Suprapubic skin (tissue), 4 donors: ENCODE measurements around the gene REEP6. TPM values are rescaled to one million over a fixed set of nuclear protein-coding genes. Genes with fewer than 3 reads are reported as not detected.
A peak's percentile ranks its signal among the peaks of the same experiment; 100 is the strongest.

Experiments used
- DNase-seq, 2 donors: peaks; one replicate each; pipeline ENCODE4 v3.0.0-alpha.2; 2019; ENCODE audit warnings: low spot score in 2 of 2
- H3K27ac ChIP-seq: fragments of 200-600 bp; sonication (generic); one replicate; pipeline ENCODE4 v1.5.1; 2019
- H3K27me3 ChIP-seq: fragments of 200-600 bp; sonication (generic); one replicate; pipeline ENCODE4 v1.5.1; 2019
- H3K36me3 ChIP-seq: fragments of 200-600 bp; sonication (generic); one replicate; pipeline ENCODE4 v1.5.1; 2019
- H3K4me1 ChIP-seq: fragments of 200-600 bp; sonication (generic); one replicate; pipeline ENCODE4 v1.5.1; 2019
- H3K4me3 ChIP-seq: fragments of 200-600 bp; sonication (generic); one replicate; pipeline ENCODE4 v1.5.1; 2019; ENCODE audit warnings: mild to moderate bottlenecking
- H3K9me3 ChIP-seq: fragments of 200-600 bp; sonication (generic); one replicate; pipeline ENCODE4 v1.5.1; 2019
- EP300 ChIP-seq: sonication (generic); formaldehyde crosslinking; IDR thresholded peaks from one replicate; pipeline ENCODE4 v1.6.1; 2017; ENCODE audit warnings: antibody characterized with exemption
- POLR2A ChIP-seq, 2 donors: fragments of 450-650 bp; IDR thresholded peaks; one replicate each; pipeline ENCODE4 v1.6.1; 2017; ENCODE audit warnings: antibody characterized with exemption in 2 of 2, mild to moderate bottlenecking in 2 of 2, moderate library complexity in 2 of 2
- POLR2AphosphoS5 ChIP-seq, 3 donors: sonication (generic); formaldehyde crosslinking; IDR thresholded peaks; one replicate each; pipeline ENCODE4 v1.6.1; 2017; ENCODE audit warnings: antibody characterized with exemption in 3 of 3
- WGBS: methylation state at CpG from one replicate; pipeline ENCODE4 v1.1.5; 2018; 5-methylcytosine and 5-hydroxymethylcytosine counted together
- total RNA-seq, 4 donors: library from RNA; depleted of rRNA; stranded (reverse); fragments of >200 nt; gene quantifications; one replicate each; pipeline ENCODE4 v1.1.0, GENCODE V29; 2016
- TF ChIP-seq, protein P1 (sequence below), 2 donors: fragments of 200-600 bp in 1 of 2; fragments of 450-650 bp in 1 of 2; sonication (generic) in 1 of 2; IDR thresholded peaks; one replicate each; pipeline ENCODE4 v1.5.1; 2016 to 2019; ENCODE audit warnings: antibody characterized with exemption in 2 of 2, mild to moderate bottlenecking in 1 of 2, moderate library complexity in 1 of 2

The REEP6 gene
- total RNA-seq, 4 donors from 2014 or later: 3.2 to 11.8 (median 8.1) TPM

DNA sequence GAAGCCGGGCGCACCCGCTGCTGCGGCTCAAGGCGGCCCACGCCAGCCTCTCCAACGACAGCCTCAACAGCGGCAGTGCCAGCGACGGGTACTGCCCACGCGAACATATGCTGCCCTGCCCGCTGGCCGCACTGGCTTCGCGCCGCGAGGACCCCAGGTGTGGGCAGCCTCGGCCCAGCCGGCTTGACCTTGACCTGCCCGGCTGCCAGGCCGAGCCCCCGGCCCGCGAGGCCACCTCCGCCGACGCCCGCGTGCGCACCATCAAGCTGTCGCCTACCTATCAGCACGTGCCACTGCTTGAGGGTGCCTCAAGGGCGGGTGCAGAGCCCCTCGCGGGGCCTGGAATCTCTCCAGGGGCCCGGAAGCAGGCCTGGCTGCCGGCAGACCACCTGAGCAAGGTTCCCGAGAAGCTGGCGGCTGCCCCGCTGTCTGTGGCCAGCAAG is 24.9 kb upstream of the REEP6 start:
- 50% methylated on average over 10 of the region's 41 CpGs for WGBS
- H3K4me3 ChIP-seq: peak overlapping the region; percentile 19
- H3K4me1 ChIP-seq: peaks cover 61% of the 10 kb centered on the region
- peaks cover 3% of the 10 kb centered on the region for H3K36me3 ChIP-seq
- H3K9me3 ChIP-seq: no peaks in the 10 kb centered on the region
- TF ChIP-seq EP300 (no peak), POLR2A (IDR thresholded peaks at IDR 0.05) (no peak)
- H3K27me3 ChIP-seq: peaks cover 62% of the 10 kb centered on the region
- no peak overlapping the region for H3K27ac ChIP-seq
- DNase-seq: no peak

DNA sequence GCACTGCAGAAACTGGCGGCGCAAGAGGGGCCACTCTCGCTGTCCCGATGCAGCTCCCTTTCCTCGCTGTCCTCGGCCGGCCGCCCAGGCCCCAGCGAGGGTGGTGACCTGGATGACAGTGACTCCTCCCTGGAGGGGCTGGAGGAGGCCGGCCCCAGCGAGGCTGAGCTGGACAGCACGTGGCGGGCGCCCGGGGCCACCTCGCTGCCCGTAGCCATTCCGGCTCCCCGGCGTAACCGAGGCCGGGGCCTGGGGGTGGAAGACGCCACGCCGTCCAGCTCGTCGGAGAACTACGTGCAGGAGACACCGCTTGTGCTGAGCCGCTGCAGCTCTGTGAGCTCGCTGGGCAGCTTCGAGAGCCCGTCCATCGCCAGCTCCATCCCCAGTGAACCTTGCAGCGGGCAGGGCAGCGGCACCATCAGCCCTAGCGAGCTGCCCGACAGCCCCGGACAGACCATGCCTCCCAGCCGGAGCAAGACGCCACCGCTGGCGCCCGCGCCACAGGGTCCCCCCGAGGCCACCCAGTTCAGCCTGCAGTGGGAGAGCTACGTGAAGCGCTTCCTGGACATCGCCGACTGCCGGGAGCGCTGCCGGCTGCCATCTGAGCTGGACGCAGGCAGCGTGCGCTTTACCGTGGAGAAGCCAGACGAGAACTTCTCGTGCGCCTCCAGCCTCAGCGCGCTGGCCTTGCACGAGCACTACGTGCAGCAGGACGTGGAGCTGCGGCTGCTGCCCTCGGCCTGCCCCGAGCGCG is 24.3 kb upstream of the REEP6 start:
- no peak for DNase-seq
- Histone ChIP-seq H3K27ac (no peak overlapping the region), H3K9me3 (no peaks in the 10 kb centered on the region), H3K4me1 (peaks cover 67% of the 10 kb centered on the region), H3K36me3 (no peaks in the 10 kb centered on the region), H3K4me3 (peak overlapping the region; percentile 51), H3K27me3 (peaks cover 68% of the 10 kb centered on the region)
- 61% methylated on average over 5 of the region's 70 CpGs for whole genome bisulfite sequencing
- TF ChIP-seq, protein P1, sequence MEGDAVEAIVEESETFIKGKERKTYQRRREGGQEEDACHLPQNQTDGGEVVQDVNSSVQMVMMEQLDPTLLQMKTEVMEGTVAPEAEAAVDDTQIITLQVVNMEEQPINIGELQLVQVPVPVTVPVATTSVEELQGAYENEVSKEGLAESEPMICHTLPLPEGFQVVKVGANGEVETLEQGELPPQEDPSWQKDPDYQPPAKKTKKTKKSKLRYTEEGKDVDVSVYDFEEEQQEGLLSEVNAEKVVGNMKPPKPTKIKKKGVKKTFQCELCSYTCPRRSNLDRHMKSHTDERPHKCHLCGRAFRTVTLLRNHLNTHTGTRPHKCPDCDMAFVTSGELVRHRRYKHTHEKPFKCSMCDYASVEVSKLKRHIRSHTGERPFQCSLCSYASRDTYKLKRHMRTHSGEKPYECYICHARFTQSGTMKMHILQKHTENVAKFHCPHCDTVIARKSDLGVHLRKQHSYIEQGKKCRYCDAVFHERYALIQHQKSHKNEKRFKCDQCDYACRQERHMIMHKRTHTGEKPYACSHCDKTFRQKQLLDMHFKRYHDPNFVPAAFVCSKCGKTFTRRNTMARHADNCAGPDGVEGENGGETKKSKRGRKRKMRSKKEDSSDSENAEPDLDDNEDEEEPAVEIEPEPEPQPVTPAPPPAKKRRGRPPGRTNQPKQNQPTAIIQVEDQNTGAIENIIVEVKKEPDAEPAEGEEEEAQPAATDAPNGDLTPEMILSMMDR (IDR thresholded peaks at IDR 0.05): no peak
- no peak for TF ChIP-seq POLR2AphosphoS5 (IDR thresholded peaks at IDR 0.05)
- no peak for TF ChIP-seq POLR2A (IDR thresholded peaks at IDR 0.05)
- TF ChIP-seq EP300: no peak

DNA sequence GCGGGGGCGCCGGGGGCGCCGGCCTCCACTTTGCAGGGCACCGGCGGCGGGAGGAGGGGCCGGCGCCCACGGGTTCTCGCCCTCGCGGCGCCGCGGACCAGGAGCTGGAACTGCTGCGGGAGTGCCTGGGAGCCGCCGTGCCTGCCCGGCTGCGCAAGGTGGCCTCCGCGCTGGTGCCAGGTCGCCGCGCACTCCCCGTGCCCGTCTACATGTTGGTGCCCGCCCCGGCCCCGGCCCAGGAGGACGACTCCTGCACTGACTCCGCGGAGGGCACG is 23.8 kb upstream of the REEP6 start:
- Histone ChIP-seq H3K4me1 (peaks cover 72% of the 10 kb centered on the region), H3K9me3 (no peaks in the 10 kb centered on the region), H3K27ac (no peak overlapping the region), H3K27me3 (peaks cover 74% of the 10 kb centered on the region), H3K36me3 (no peaks in the 10 kb centered on the region), H3K4me3 (peak overlapping the region; percentile 51)
- TF ChIP-seq, protein P1 (IDR thresholded peaks at IDR 0.05): no peak
- TF ChIP-seq EP300: no peak
- no peak for TF ChIP-seq POLR2A (IDR thresholded peaks at IDR 0.05)
- no peak for TF ChIP-seq POLR2AphosphoS5 (IDR thresholded peaks at IDR 0.05)
- WGBS: no CpG with 5 or more reads among the region's 36 CpGs
- no peak for DNase-seq

DNA sequence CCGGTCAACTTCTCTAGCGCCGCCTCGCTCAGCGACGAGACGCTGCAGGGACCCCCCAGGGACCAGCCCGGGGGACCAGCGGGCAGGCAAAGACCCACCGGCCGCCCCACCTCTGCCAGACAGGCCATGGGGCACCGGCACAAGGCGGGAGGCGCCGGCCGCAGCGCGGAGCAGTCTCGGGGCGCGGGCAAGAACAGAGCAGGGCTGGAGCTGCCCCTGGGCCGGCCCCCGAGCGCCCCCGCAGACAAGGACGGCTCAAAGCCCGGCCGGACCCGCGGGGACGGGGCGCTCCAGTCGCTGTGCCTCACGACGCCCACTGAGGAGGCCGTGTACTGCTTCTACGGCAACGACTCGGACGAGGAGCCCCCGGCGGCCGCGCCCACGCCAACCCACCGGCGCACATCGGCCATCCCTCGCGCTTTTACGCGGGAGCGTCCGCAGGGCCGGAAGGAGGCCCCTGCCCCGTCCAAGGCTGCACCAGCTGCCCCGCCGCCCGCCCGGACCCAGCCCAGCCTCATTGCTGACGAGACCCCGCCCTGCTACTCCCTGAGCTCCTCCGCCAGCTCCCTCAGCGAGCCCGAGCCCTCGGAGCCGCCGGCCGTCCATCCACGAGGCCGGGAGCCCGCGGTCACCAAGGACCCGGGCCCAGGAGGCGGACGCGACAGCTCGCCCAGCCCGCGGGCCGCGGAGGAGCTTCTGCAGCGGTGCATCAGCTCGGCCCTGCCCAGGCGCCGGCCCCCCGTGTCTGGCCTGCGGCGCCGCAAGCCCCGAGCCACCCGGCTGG is 23.3 kb upstream of the REEP6 start:
- WGBS: 2% methylated on average over 26 of the region's 92 CpGs
- Histone ChIP-seq H3K27ac (no peak overlapping the region), H3K4me3 (peak overlapping the region; percentile 51), H3K9me3 (no peaks in the 10 kb centered on the region), H3K27me3 (peaks cover 79% of the 10 kb centered on the region), H3K4me1 (peaks cover 77% of the 10 kb centered on the region), H3K36me3 (no peaks in the 10 kb centered on the region)
- DNase-seq: no peak
- TF ChIP-seq POLR2AphosphoS5 (IDR thresholded peaks at IDR 0.05) (no peak), EP300 (no peak), POLR2A (IDR thresholded peaks at IDR 0.05) (no peak)
- TF ChIP-seq, protein P1 (IDR thresholded peaks at IDR 0.05): no peak

DNA sequence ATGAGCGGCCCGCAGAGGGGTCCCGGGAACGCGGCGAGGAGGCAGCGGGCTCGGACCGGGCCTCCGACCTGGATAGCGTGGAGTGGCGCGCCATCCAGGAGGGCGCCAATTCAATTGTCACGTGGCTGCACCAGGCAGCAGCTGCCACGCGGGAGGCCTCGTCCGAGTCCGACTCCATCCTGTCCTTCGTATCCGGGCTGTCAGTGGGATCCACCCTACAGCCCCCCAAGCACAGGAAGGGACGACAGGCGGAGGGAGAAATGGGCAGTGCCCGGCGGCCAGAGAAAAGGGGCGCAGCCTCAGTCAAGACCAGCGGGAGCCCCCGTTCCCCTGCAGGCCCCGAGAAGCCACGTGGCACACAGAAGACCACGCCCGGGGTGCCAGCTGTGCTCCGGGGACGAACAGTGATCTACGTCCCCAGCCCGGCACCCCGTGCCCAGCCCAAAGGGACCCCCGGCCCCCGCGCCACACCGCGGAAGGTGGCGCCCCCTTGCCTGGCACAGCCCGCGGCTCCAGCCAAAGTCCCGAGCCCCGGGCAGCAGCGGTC is 22.6 kb upstream of the REEP6 start:
- Histone ChIP-seq H3K27me3 (peaks cover 86% of the 10 kb centered on the region), H3K4me3 (peak overlapping the region; percentile 51), H3K9me3 (no peaks in the 10 kb centered on the region), H3K36me3 (no peaks in the 10 kb centered on the region), H3K4me1 (peaks cover 78% of the 10 kb centered on the region), H3K27ac (no peak overlapping the region)
- DNase-seq: no peak
- 8% methylated on average over 9 of the region's 49 CpGs for WGBS
- TF ChIP-seq, protein P1 (IDR thresholded peaks at IDR 0.05): no peak
- TF ChIP-seq EP300 (no peak), POLR2AphosphoS5 (IDR thresholded peaks at IDR 0.05) (no peak), POLR2A (IDR thresholded peaks at IDR 0.05) (no peak)
